ENCODE data around the gene AMHR2. TPM values are rescaled to one million over a fixed set of nuclear protein-coding genes. Genes with fewer than 3 reads are reported as not detected.

The AMHR2 gene
- total and polyA plus RNA-seq, 9 donors = 11.2 to 48.6 (median 32.5) TPM

GRCh38 chr12:53425515-53426150, 2.0 kb downstream of the AMHR2 start:
- 25 to 32% (median 30%) methylated on average over 11 of the region's 11 CpGs for WGBS, 3 donors
- intact Hi-C loops (cut with DNase I) = no loop called here
- TF ChIP-seq CTCF (IDR thresholded peaks at IDR 0.05) (no peak), EP300 (IDR thresholded peaks at IDR 0.05) (no peak), POLR2A (IDR thresholded peaks at IDR 0.05) (no peak)
- H3K36me3 ChIP-seq = no peaks in the 10 kb centered on the region
- H3K27me3 ChIP-seq = no peaks in the 10 kb centered on the region
- peak; percentile 42 to 59 (median 49) for DNase-seq
- H3K4me3 ChIP-seq = peak overlapping the region; percentile 1
- no peaks in the 10 kb centered on the region for H3K9me3 ChIP-seq
- H3K27ac ChIP-seq = peak overlapping the region; percentile 64 to 85
- H3K4me1 ChIP-seq (ENCODE audit: insufficient read depth) = peaks cover 21% of the 10 kb centered on the region

- peak in 1 of 5 donors; percentile 17 for DNase-seq
- Histone ChIP-seq H3K36me3 (no peaks in the 10 kb centered on the region), H3K27me3 (no peaks in the 10 kb centered on the region), H3K4me1 (ENCODE audit: insufficient read depth) (peaks cover 18% of the 10 kb centered on the region), H3K4me3 (no peak overlapping the region), H3K27ac (peak overlapping the region in 1 of 2 donors; percentile 4), H3K9me3 (no peaks in the 10 kb centered on the region)
- intact Hi-C loops (cut with DNase I) = no loop called here
- 77 to 81% (median 78%) methylated on average over 7 of the region's 7 CpGs for WGBS, 3 donors
- TF ChIP-seq CTCF (IDR thresholded peaks at IDR 0.05) = no peak
- no peak for TF ChIP-seq POLR2A (IDR thresholded peaks at IDR 0.05)
- TF ChIP-seq EP300 (IDR thresholded peaks at IDR 0.05) = no peak
Observed at GRCh38 chr12:53427905-53428594, 4.4 kb downstream of the AMHR2 start.

- H3K36me3 ChIP-seq = no peaks in the 10 kb centered on the region
- intact Hi-C loops (cut with DNase I) = no loop called here
- H3K27ac ChIP-seq = no peak overlapping the region
- peak in 1 of 5 donors; percentile 31 for DNase-seq
- H3K4me3 ChIP-seq = no peak overlapping the region
- 69 to 88% (median 82%) methylated on average over 7 of the region's 7 CpGs for WGBS, 3 donors
- H3K9me3 ChIP-seq = no peaks in the 10 kb centered on the region
- no peak for TF ChIP-seq CTCF (IDR thresholded peaks at IDR 0.05)
- TF ChIP-seq POLR2A (IDR thresholded peaks at IDR 0.05) = no peak
- peaks cover 17% of the 10 kb centered on the region for H3K4me1 ChIP-seq (ENCODE audit: insufficient read depth)
- H3K27me3 ChIP-seq = no peaks in the 10 kb centered on the region
Observed at GRCh38 chr12:53428741-53429140, 5.1 kb downstream of the AMHR2 start.

- Histone ChIP-seq H3K27me3 (no peaks in the 10 kb centered on the region), H3K4me3 (no peak overlapping the region), H3K27ac (no peak overlapping the region), H3K4me1 (ENCODE audit: insufficient read depth) (peaks cover 9% of the 10 kb centered on the region), H3K9me3 (no peaks in the 10 kb centered on the region), H3K36me3 (no peaks in the 10 kb centered on the region)
- intact Hi-C loops (cut with DNase I) = no loop called here
- WGBS, 3 donors = 79 to 83% (median 79%) methylated on average over 5 of the region's 5 CpGs
- TF ChIP-seq CTCF (IDR thresholded peaks at IDR 0.05) = no peak
- no peak for TF ChIP-seq EP300 (IDR thresholded peaks at IDR 0.05)
- no peak for TF ChIP-seq POLR2A (IDR thresholded peaks at IDR 0.05)
- DNase-seq = peak in 1 of 5 donors; percentile 23
Observed at GRCh38 chr12:53430116-53430515, 6.5 kb downstream of the AMHR2 start.
